Astrocyte of the cerebellum (primary cell): Measurements from ENCODE around the gene CAVIN3.

Source experiments
- DNase-seq: peaks from one replicate; pipeline ENCODE4 v3.0.0-alpha.2; 2011; ENCODE audit warnings: low read depth
- H3K4me3 ChIP-seq: 2 replicates; pipeline ENCODE4 v1.5.1; 2011; ENCODE audit warnings: mild to moderate bottlenecking, low read depth, low read length, moderate library complexity
- CTCF ChIP-seq: IDR thresholded peaks from 2 replicates; pipeline ENCODE4 v1.5.1; 2012; ENCODE audit warnings: low read length, low read depth, moderate library complexity, mild to moderate bottlenecking; ENCODE audit errors: missing control alignments
- in situ Hi-C: cut with HindIII; loops from 2 replicates; pipeline ENCODE4 v1.10.0; 2017; ENCODE audit warnings: low sequenced_read_pairs

The CAVIN3 gene

GRCh38 chr11:6303661-6304060 is 16.6 kb downstream of the CAVIN3 start:
- in situ Hi-C loops, result no loop called here
- no peak for TF ChIP-seq CTCF

GRCh38 chr11:6301096-6301495 is 19.2 kb downstream of the CAVIN3 start:
- TF ChIP-seq CTCF, result no peak
- in situ Hi-C loops, result no loop called here
- H3K4me3 ChIP-seq, result no peak overlapping the region
- DNase-seq, result no peak

More at GRCh38 chr11:6303661-6304060, 16.6 kb downstream of the CAVIN3 start:
- no peak for DNase-seq
- H3K4me3 ChIP-seq, result no peak overlapping the region

GRCh38 chr11:6300325-6300724 is 20.0 kb downstream of the CAVIN3 start:
- TF ChIP-seq CTCF, result no peak
- in situ Hi-C loops, result no loop called here
- DNase-seq, result no peak
- no peak overlapping the region for H3K4me3 ChIP-seq

- no peak for DNase-seq
- in situ Hi-C loops, result no loop called here
- no peak overlapping the region for H3K4me3 ChIP-seq
- peak; percentile 45 for TF ChIP-seq CTCF
Measured at GRCh38 chr11:6298605-6299004, 21.7 kb downstream of the CAVIN3 start.

GRCh38 chr11:6297831-6298230 is 22.5 kb downstream of the CAVIN3 start:
- H3K4me3 ChIP-seq, result no peak overlapping the region
- TF ChIP-seq CTCF, result peak; percentile 49
- in situ Hi-C loops, result no loop called here
- DNase-seq, result no peak

GRCh38 chr11:6285019-6285418 is 35.3 kb downstream of the CAVIN3 start:
- no peak for DNase-seq
- in situ Hi-C loops, result no loop called here
- TF ChIP-seq CTCF, result no peak
- H3K4me3 ChIP-seq, result no peak overlapping the region

- no peak for TF ChIP-seq CTCF
- in situ Hi-C loops, result no loop called here
Measured at GRCh38 chr11:6284250-6284649, 36.1 kb downstream of the CAVIN3 start.

More at GRCh38 chr11:6284250-6284649, 36.1 kb downstream of the CAVIN3 start:
- H3K4me3 ChIP-seq, result no peak overlapping the region
- DNase-seq, result no peak
